ENCODE measurements around the gene GLIPR2.
"Not testable (repeated sequence)": the region's sequence is repeated elsewhere in the genome, so short reads cannot be mapped to it uniquely, and the experiment has no call there.

The GLIPR2 gene

DNA sequence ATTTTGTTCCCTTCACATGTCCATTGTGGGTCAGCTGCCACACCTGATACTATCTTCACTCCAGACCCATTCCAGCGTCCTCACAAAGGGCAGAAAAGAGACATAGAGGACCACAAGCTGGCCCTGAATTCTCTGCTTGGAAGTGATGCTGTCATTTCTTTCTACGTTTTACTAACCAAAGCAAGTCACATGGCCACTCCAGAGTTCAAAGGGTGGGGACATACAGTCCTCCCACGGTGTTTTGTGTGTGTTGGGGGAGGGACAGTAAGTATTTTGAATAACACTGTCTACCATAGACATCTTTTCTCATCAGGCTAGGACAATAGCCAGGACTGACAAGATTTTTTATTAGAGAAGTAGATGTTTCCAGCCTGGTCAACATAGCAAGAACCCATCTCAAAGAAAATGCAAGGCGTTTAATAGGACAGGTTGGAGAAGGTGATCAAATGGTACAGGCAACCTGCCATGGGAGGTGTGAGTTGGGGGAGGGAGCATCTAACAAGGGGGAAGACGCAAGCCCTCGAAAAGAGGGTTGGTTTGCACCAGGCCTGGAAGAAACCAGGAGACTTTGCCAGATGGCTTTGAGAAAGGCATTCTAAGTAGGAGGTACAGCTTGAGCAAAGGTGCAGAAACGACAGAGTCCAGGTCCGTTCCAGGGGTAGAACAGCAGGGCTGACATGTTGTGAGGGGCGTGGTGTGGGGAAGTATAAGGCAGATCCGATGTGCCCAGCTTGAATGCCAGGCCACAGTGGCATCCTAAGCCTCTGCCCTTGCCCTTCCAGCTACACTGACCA is 11.3 kb upstream of the GLIPR2 start:
- no peak for DNase-seq

DNA sequence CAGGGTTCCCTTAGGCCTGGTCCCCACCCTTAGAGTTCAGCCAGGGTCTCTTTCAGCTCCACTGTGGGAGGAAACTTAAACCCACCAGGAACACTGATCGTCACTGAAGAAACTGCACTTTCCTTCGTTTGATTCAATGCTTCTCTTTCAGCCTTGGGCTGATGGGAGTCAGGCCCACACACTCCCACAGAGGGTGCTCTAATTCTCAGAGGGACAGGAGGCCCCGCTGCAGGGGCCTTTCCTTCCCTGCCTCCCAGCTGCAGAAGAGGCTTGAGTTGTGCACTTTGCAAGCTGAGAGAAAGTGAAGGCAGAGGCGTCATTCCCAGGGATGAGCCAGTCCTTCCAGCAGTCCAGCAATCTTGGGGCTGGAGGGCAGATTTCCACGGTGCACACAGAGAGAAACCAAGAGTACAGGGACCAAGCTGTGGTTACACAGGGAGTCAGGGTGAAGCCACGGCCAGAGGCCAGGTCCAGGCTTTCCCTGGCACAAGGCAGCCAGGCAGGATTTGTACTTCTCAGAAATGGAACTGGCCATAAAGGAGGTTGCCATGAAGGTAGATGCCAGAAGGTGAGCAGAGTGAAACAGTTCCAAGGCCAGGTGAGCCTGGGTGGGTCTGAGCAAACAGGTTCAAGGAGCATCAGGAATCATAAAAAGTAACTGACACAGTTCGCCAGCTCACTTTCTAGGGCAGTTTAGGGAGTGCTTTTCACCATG is 10.4 kb upstream of the GLIPR2 start:
- no peak for DNase-seq

GRCh38 chr9:36127652-36128244 is 8.8 kb upstream of the GLIPR2 start:
- no peak for DNase-seq

DNA sequence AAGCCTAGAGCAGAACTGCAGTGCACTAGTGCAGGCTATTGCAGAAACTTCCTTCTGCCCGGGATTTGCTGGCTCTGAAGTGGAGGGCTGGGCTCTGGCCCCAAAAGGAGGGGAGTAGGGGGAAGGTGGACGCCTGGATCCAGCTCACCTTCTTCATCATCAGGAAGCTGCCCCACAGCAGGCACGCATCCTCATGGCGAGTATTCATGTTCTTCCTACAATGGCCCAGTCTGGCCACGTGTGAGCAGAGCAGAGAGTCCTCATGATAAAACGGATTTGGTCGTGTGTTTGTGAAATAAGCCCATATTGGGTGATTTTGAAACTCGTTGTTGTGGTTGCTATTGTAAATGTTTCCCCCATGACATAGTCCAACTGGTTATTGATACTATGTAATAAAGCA is 8.2 kb upstream of the GLIPR2 start:
- no peak for DNase-seq

GRCh38 chr9:36129139-36129538 is 7.4 kb upstream of the GLIPR2 start:
- DNase-seq = no peak

DNA sequence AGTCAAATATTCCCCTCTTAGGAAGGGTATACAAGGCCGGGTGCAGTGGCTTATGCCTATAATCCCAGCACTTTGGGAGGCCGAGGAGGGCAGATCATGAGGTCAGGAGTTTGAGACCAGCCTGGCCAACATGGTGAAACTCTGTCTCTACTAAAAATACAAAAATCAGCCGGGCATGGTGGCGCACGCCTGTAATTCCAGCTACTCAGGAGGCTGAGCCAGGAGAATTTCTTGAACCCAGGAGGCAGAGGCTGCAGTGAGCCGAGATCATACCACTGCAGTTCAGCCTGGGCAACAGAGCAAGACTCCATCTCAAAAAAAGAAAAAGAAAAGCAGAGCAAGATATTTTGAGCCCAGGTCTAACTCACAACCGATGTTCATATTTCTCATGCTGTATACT is 4.9 kb upstream of the GLIPR2 start:
- DNase-seq = not testable (repeated sequence)

DNA sequence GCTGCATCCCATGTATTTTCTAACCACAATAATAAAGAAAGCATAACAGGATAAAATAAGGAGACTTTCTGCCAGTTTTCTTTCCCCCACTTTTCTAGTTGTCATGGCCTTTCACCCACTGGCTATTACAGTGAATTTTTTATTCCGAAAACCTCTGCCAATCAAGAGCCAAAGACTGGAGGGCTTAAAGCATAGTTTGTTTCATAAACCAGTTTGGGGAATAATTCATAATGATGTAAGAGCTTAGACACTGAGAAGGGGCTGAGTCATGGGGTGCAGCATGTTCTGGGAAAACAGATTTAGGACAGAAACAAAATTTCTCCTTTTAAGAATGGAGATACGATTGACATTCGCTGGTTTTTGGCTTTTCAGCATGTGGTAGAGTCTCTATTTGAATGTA is 4.4 kb upstream of the GLIPR2 start:
- DNase-seq = no peak

DNA sequence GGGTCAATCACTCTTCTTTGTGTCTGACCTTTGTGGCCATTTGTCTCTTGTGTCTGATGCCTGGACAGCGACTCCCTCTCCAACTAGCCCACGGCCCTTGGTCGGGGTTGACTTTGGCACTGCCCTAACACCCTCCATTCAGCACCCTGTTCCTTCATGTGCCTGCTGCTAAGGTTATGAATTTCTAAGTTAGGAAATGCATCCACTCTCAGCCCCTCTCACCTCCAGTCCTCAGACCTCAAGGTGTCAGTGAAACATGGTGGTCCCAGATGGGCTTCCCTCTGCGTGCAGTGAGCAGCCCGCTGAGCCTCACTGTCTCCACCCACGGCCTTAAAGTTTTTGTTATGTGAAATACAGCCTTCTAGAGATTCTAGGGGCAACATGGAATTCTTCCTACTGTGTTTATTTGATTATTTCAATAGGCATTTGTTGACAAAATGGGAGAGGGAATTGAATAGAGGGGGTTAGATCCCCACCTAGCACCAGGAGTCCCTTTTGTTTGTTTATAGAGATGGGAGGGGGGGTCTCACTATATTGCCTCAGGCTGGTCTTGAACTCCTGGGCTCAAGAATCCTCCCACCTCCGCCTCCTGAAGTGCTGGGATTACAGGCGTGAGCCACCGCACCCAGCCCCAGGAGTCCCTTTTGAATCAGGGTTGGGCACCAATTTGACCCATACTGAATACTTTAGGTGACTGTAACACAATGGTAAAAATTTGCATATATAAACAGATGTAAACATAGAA is 1.6 kb upstream of the GLIPR2 start:
- DNase-seq = no peak

DNA sequence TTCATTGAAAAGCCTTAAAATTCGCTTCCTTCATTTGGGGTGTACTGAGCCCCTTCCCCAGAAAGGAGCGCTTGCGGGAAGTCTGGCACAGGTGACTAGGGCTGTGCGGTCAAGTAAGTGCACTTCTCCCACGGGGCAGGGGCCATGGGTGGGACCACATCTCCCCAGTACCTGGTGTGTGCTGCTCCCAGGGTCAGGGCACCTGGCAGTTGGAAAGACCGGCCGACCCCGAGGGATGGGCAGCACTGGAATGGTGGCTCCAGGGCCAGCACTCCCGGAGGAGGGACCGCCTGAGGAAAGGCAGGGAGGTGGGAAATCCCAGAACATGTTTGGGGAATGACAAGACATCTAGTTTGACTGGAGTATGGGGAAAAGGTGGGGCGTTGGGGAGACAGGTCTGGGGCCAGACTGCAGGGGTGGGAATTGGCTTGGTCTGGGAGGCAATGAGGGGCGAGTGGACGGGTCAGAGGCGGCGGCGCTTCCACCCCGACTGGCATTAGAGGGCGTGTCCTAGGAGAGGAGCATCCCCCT is 727 bp upstream of the GLIPR2 start:
- DNase-seq = no peak

- DNase-seq = no peak
Observed at GRCh38 chr9:36136894-36137391, 410 bp downstream of the GLIPR2 start.

GRCh38 chr9:36137392-36138004 is 965 bp downstream of the GLIPR2 start:
- peak in 1 of 2 donors; percentile 21 for DNase-seq

DNA sequence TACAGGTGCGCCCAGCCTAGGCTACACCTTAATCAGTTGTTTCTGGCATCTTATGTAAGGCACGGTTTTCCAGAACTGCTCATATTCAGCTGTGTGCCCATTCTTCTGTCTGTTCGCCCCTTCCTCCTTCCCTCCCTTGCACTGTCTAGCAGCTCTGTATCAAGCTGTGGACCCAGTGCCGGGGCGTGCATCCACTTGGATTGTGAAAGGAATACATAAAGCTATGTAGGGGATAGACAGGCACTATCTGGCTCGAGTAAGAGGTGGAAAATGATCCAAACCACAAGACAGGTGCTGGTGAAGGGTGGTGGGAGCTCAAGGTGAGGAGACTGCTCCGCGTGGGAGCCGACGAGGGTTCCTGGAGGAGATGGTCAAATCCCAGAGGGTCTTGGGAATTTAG is 2.0 kb downstream of the GLIPR2 start:
- no peak for DNase-seq

GRCh38 chr9:36138901-36139300 is 2.4 kb downstream of the GLIPR2 start:
- no peak for DNase-seq

DNA sequence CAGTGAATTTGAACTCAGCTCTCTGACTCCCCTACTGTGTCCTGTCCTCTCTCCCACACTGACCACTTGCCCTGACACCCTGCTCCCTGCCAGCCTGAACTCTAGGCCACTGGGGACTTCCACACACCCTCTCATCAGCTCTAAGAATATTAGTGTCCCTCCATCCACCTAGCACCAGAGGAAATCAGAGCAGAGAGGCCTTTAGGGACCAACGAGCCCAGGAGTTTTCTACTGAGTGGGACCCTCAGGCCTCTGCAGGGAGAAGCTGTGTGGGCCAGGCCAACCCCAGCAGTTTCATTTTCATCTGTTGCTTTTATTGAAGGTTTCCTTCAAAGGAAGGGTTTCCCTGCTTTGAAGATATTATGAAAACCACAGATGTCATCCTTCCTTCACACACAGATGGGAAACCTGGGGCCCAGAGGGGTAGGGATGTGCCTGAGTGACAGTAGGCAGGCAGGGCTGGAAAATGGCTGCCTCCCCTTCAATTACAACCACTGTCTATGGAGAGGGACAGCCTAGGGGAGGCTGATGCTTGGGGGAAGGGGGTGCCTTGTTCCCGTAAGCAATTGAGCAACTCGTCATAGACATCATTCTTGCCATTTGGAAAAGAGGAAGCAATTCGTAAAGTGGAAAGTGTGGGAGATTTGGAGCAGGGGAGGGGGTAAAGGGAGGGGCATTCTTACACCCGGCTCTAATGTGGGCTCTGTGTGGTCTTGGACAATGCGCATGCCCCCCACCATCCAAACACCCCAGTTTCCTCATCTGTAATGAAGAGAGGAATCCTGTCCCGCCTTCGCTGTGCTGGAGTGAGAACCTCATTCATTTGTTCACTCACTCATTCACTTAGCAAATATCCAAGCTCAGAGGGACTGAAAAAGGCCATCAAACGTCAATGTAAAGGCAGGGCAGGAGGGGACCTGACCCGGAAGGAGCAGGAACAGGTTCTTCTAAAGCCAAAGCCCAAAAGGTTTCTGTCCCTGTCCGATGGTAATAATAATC is 3.9 kb downstream of the GLIPR2 start:
- DNase-seq = no peak

DNA sequence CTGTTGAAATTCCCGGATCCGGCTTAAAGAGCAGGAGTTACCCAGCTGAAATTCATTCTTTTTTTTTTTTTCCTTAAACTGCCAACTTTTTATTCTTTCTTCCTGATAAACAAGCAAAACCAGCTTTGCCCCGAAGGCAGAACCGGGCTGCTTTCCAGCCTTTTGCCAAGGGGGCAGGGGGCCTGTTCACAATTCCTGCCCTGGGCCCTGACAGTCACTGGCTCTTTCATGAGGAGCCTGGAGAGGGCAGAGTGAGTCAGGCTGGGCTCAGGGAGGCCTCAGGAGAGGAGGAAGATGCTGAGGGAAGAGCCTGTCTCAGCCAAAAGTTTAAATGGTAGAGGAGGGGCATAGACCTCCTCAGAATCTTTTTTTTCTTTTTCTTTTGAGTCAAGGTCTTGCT is 4.8 kb downstream of the GLIPR2 start:
- DNase-seq = peak in 1 of 2 donors; percentile 41

DNA sequence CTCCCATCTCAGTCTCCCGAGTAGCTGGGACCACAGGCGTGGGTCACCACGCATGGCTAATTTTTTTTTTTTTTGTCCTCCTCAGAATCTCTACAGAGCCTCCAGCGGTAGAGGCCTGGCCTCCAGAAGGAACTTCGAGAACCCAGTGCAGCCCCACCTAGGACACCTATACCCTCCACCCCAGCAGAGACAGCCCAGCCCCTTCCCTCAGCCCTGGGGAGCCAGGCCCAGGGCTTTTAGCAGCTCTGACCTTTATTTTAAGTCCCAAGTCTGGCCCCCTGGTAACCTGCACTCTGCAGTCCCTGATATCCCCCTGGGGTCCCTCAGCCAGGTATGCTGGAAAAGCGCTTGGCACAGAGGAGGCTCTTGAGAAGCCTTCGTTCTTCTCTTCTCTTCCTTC is 5.2 kb downstream of the GLIPR2 start:
- no peak for DNase-seq

DNA sequence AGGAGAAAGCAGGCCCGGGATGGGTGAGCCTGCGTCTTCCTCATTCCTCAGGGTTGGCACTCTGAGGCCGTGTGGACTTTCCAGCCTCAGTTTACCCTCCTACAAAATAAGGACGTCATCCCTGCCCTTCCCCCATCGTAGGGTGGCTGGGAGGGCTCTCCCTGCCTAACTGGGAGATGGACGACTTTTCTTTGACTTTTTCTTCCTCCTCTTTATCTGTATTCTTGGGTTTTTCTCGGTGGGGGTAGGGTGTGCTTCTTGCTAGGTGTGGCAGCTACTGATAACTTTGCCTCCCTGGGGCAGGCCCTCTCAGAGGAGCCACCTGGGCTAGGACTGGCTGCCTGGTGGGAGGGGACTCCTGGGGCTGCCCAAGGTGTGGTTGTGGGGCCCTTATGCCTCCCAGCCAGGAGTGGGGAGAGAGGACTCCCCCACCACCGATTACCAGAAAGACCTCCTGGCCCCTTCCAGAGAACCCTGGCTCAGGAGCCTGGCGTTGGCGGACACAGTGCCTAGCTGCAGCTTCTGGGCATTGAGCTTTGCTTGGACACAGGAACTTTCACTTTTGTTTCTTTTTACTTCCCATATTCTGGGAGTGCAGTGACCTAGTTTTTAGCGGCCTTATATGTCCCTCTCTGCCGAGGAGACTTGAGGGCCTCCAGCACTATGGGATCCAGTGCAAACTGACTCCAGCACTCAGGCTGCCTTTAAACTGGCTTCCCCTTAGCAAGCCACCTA is 6.1 kb downstream of the GLIPR2 start:
- peak in 1 of 2 donors; percentile 27 for DNase-seq

DNA sequence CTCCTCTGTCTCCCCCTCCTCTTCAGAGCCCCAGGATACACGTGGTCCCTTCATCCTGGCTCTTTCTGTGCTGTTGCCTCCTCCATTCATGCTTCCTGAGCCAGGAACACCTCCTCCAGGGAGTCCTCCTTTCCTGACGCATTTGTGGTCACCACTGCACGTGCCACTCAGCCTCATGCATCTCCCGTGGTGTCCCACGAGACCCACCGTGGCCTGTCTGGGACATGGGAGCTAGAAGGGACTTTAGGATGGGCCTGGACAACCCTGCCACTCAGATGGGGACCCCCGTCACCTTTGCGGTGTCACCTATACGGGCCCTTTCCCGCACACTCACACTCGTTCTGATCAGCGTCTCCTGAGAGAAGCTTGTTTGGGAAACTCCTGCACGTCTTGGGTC is 6.7 kb downstream of the GLIPR2 start:
- no peak for DNase-seq

- no peak for DNase-seq
Observed at GRCh38 chr9:36144309-36145232, 8.0 kb downstream of the GLIPR2 start.

All from hippocampal formation (tissue), 2 donors.